Uterus (tissue), 2 donors: ENCODE data around the gene BRF1.

Source experiments
- POLR2A ChIP-seq, 2 donors: fragments of 450-650 bp; IDR thresholded peaks; one replicate each; pipeline ENCODE4 v1.6.1; 2016; ENCODE audit warnings: antibody characterized with exemption in 2 of 2, mild to moderate bottlenecking in 1 of 2, moderate library complexity in 1 of 2
- TF ChIP-seq, protein P1 (sequence below), 4 experiments: fragments of 200-600 bp in 2 of 4; fragments of 450-650 bp in 2 of 4; sonication (generic) in 2 of 4; IDR thresholded peaks; one replicate each; pipeline ENCODE4 v1.5.1; 2016 to 2019; ENCODE audit warnings: antibody characterized with exemption in 4 of 4, mild to moderate bottlenecking in 2 of 4, moderate library complexity in 1 of 4

DNA sequence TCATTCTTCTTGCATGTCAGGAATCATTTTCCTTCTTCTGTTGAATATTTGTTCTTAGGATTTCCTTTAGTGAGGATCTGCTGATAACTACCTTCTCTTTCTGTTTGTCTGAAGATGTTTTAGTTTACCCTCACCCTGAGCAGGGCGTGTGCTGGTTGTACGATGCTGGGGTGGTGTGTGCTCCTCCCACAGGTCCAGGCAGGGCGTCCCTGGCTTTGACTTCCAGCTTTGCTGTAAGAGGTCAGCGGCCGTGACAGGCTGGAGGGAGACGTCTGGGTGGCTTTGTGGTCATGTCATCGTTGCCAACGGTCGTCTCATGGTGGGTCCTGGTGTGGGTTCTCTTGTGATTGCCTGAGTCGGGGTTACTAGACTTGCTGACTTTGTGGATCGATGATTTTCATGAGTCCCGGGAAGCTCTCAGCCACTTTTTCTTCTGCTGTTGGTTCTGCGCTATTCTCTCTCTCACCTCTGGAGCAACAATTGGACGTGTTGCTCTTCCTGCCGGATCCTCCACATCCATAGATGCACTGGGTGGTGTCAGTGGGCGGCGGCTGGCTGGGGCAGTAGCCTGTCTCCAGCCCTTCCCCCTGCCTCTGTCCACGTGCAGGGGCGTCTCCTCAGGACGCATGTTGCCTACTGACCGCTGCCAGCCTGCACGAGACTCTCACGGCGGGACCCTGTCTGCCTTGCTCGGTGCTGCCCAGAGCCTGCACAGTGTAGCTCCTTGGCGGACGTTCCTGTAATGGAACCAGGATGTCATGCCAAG is 22.2 kb upstream of the BRF1 start:
- TF ChIP-seq POLR2A (IDR thresholded peaks at IDR 0.05): no peak
- TF ChIP-seq, protein P1, sequence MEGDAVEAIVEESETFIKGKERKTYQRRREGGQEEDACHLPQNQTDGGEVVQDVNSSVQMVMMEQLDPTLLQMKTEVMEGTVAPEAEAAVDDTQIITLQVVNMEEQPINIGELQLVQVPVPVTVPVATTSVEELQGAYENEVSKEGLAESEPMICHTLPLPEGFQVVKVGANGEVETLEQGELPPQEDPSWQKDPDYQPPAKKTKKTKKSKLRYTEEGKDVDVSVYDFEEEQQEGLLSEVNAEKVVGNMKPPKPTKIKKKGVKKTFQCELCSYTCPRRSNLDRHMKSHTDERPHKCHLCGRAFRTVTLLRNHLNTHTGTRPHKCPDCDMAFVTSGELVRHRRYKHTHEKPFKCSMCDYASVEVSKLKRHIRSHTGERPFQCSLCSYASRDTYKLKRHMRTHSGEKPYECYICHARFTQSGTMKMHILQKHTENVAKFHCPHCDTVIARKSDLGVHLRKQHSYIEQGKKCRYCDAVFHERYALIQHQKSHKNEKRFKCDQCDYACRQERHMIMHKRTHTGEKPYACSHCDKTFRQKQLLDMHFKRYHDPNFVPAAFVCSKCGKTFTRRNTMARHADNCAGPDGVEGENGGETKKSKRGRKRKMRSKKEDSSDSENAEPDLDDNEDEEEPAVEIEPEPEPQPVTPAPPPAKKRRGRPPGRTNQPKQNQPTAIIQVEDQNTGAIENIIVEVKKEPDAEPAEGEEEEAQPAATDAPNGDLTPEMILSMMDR (IDR thresholded peaks at IDR 0.05): no peak
